GM12892 (cell line): ENCODE results near the gene KRT82.

ENCODE experiments used
- DNase-seq: peaks from one replicate; pipeline ENCODE4 v3.0.0; 2011; ENCODE audit not compliant: insufficient read length
- FAIRE-seq: peaks from 2 replicates; lab custom pipeline; 2011; peaks lifted over from hg19 to GRCh38; lab: Jason Lieb, UNC
- POLR2A ChIP-seq: IDR thresholded peaks from 2 replicates; pipeline ENCODE4 v1.6.1; 2011; ENCODE audit warnings: low read depth, low read length, control low read depth
- POLR2AphosphoS5 ChIP-seq: IDR thresholded peaks from 2 replicates; pipeline ENCODE4 v1.6.1; 2011; ENCODE audit warnings: low read depth, low read length, control low read depth
- TAF1 ChIP-seq: IDR thresholded peaks from 2 replicates; pipeline ENCODE4 v1.6.1; 2011; ENCODE audit warnings: low read depth, mild to moderate bottlenecking, control low read depth, low read length, borderline replicate concordance

The KRT82 gene

DNA sequence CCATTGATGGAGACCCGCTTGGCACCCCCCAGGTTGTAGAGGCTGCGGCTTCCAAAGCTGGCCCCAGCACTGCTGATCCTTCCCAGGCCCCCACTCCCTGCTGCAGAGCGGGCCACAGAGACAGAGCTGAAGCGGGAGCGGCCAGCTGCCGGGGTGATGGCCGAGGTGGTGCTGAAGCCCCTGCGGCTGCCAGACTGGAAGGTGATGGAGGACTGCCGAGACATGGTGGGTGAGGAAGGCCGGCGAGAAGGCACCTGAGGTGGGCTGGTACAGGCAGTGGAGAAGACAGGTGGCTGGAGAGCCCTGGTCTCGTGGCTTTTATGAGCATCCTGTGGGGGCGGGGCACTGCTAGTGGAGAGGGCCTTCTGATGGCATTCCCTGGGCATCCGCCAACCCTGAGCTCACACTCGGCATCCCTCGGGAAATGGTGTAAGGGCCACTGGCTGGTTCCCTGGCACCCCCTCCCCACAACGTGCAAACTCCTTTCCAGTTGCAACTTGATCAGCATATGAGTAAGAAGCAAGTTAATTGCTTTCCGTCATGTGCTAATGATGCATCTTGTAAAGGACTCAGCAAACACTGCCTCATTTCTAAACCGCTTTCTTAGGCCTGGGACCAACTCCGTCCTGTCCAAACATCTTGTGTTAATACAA lies 28.1 kb upstream of the KRT82 start, which contains the start of gene KRT75:
KRT75 (minus strand) TSS at position 291 of the 653 bp plus-strand sequence; CDS start at position 224, 67 bp downstream.
- DNase-seq (no peak), FAIRE-seq (no peak)

DNA sequence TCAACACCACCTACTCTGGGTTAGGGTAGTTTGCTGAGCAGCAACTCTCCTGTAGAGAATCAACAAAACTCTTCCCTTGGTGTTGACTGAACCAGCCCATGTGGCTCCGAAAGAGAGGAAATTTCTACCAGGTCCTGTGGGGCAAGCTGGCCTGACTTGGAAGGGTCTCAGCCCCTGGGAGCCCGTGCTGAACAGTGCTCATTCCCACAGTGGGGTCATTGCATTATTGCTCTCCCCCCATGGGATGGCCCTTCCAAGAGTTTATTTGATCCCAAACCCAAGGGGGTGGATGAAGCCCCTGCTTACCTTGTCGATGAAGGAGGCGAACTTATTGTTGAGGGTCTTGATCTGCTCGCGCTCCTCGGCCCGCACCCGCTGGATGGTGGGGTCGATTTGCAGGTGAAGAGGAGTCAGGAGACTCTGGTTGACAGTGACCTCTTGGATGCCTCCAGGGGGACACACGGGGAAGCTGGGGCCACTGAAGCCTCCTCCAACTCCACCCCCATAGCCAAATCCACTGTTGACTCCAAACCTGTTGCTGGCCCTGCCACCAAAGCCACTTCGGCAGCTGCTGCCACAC lies 27.5 kb upstream of the KRT82 start:
- DNase-seq, result no peak
- no peak for FAIRE-seq
- no peak for TF ChIP-seq POLR2A
- TF ChIP-seq TAF1, result no peak
- no peak for TF ChIP-seq POLR2AphosphoS5

More for the DNA sequence above, 28.1 kb upstream of the KRT82 start, which contains the start of gene KRT75:
- no peak for TF ChIP-seq POLR2AphosphoS5
- no peak for TF ChIP-seq TAF1

DNA sequence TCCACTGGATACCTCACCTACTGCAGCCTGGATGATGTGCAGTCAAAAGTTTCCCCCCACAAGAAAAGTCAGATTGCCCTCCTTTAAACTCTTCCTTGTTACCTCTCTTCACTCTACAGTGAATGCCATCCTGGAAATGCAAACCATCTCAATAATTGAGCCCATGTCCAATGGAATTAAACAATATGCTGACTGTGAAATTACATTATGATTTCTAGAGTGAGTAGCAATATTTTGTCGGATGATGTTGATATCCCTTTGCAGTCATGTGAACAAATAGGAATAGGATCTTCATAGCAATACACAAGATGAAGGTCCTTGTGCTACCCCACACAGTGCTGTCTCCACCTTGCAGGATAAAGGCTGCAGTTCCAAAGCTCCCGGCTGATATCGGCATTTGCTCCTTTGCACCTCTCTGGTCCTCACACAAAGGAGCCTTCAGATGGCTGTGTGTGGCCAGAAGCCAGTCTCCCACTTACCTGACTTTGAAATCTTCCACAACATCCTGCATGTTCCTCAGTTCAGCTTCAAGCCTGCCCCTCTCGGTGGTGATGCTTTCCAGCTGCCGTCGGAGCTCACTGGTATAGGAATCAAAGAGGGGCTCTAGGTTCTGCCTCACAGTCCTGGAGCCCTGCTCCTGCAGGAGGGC lies 26.5 kb upstream of the KRT82 start:
- TF ChIP-seq TAF1, result no peak
- DNase-seq (no peak), FAIRE-seq (no peak)

DNA sequence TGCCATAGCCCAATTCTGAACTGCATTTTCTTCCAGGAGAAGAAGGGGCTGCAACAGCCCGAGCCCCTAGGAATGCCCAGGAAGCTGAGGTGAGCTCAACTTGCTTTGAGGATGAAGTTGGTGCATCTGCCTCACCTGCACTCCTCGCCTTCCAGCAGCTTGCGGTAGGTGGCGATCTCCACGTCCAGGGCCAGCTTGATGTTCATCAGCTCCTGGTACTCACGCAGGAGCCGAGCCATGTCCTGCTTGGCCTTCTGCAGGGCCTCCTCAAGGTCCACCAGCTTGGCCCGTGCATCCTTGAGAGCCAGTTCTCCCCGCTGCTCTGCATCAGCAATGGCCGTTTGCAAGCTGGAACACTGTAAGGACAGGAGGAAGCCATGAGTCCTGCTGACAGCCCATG lies 22.0 kb upstream of the KRT82 start:
- no peak for DNase-seq
- no peak for TF ChIP-seq POLR2AphosphoS5
- no peak for TF ChIP-seq POLR2A
- no peak for TF ChIP-seq TAF1
- FAIRE-seq, result no peak

DNA sequence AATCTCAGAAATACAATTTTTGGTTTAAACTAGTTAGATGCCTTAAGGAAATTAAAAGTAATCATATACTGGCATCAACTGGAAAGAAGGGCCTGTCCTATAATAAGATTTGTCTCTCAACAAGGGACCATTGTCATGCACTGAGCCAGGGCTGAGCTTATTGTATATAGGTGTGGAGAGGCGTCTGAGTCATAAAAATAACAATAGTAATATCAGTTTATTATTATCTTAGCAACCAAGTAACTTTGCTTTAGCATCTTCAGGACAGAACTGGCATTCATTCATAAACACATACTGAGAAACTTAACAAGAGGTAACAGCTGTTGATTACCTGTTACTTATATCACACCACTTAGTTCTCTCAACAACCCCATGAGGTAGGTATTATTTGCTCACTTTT lies 20.9 kb upstream of the KRT82 start:
- no peak for TF ChIP-seq POLR2A
- no peak for TF ChIP-seq POLR2AphosphoS5
- TF ChIP-seq TAF1, result no peak
- DNase-seq, result no peak
- FAIRE-seq, result no peak

DNA sequence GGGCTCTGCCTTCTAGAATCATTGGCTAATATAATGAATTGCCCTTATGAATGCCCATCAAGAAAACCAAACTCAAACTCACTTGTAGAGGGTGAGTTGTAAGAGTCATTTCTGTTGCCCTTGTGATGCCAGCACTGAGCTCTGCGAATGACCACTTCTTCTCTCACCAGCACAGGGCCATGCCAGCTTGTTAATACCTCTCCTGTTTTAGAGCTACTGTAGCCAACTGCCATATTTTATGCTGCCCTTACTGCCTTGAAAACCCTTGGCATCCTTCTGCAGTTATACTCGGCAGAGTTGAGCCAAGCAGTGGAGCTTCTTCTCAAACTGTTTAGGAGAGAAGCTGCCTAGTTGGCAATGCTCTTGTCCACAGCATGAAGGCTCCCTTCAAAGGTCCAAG lies 19.9 kb upstream of the KRT82 start:
- no peak for TF ChIP-seq TAF1
- TF ChIP-seq POLR2AphosphoS5, result no peak
- no peak for TF ChIP-seq POLR2A
- DNase-seq (no peak), FAIRE-seq (no peak)

DNA sequence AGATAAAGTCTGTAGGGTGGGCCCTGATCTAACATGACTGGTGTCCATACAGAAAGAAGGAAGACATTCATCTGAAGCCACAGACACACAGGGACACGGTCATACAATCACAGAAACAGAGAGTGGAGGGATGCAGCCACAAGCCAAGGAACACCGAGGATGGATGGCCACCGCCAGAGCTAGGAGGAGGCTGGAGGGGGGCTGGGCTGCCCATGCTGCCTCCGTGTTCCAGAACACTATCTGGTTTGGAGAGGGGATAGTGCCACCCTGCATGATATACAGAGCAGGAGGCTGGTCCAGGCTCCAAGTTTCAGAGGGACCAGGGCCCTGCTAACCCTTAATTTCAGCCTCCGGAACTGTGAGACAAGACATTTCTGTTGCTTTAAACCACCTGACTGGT lies 19.3 kb upstream of the KRT82 start:
- no peak for TF ChIP-seq POLR2A
- no peak for TF ChIP-seq TAF1
- no peak for TF ChIP-seq POLR2AphosphoS5
- FAIRE-seq (no peak), DNase-seq (no peak)

DNA sequence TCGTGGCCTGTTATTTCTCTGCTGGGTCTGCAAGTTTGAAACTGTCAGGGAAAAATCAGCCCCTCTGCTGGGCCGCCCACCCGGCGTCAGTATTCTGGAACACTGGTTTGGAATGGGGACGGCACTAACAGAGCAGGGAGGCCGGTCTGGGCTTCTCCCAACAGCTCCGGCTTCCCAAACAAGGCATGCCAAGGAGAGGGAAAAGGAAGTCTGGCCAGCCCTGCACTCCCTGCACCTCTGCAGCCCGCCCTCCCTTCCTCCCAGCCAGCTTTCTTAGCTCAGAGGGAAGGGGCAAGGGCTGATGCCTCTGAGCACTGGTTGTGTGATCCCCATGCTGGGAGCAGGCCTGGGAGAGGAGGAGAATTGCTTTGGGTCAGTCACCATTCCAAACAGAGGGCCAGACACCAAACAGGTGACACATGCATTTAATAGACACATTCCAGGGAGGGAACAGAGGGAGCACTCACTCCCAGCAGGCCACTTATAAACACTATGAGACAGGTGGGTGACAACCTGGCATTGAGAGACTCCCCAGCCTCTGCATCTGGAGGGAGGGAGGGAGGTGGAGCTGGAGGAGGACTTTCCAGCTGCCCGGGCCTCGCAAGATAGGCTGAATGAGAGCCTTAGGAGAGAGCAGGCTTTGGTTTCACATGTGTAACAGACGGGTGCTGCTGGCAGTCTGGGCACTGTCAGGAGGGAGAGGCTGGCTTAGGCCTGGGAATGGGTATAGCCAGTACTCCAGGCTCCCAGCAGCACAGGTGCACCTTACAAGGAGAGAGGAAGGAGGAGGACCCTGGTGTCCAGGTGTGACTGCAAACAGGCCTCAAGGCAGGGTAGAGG lies 17.7 kb upstream of the KRT82 start:
- FAIRE-seq, result no peak

DNA sequence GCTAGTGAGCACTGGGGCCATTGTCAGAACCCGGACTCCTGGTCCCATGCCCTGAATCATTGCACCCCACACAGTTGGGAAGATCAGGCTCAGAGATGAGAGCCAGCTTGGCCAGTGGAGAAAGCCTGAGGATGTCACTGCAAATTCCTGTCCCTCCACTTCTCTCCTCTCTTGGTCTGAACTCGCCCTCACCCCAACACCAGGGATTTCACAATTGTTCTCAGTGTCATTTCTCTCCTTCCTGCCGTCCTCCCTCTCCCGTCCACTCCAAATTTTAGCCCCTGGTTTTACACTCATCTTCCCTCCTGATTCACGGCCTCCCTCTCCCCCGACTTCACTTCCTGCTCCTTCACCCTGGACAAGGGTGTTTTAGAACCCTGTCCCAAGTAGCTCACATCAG lies 16.9 kb upstream of the KRT82 start:
- DNase-seq (no peak), FAIRE-seq (no peak)
- TF ChIP-seq POLR2A, result no peak
- no peak for TF ChIP-seq POLR2AphosphoS5
- TF ChIP-seq TAF1, result no peak

More for the DNA sequence above, 17.7 kb upstream of the KRT82 start:
- no peak for DNase-seq
- TF ChIP-seq POLR2AphosphoS5, result no peak
- no peak for TF ChIP-seq POLR2A

DNA sequence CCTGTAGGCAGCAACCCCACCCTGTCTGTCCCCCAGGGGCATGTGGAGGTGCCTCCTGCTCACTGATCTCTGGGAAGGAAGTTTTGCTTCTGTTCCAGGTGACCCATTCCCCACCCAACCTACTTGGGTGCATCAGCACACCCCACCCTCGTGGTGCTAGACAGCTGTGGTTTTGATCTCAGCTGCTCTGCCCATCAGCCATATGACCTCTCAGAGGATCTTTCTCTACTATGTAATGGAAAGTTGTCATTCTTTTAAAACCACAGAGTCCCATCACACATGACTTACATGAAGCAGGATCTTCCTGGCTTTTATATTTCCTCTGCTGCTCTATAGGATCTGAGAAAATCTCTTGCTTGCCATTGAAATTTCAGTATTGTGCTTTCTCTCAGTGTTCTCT lies 13.5 kb upstream of the KRT82 start:
- no peak for DNase-seq
- TF ChIP-seq POLR2AphosphoS5 (no peak), TAF1 (no peak), POLR2A (no peak)
- FAIRE-seq, result no peak

DNA sequence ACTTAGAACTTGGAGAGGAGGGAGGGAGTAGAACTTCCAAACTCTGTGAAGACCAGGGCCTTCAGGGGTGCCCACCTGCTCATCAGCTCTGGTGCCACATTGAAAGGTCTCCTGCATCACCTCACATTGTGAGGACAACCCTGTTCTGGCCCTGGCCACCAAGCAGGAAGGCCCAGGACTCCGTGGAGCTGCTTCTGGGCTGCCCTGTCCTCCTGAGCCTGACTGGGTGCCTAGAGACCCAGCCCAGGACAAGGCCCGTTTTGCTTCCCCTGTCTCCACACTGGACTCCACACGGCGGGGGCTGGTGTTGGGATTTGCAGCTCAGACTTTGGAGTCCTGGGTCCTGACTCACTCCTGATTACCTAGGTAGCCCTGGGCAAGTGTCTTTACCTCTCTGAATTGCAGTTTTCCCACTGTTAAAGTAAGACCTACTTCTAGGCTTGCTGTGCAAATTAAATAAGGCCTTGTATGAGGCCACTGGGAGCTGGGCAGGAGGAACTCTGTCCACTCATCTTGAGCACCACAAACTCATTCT lies 12.5 kb upstream of the KRT82 start:
- TF ChIP-seq POLR2AphosphoS5, result no peak
- TF ChIP-seq TAF1, result no peak
- TF ChIP-seq POLR2A, result no peak
- no peak for FAIRE-seq
- no peak for DNase-seq

DNA sequence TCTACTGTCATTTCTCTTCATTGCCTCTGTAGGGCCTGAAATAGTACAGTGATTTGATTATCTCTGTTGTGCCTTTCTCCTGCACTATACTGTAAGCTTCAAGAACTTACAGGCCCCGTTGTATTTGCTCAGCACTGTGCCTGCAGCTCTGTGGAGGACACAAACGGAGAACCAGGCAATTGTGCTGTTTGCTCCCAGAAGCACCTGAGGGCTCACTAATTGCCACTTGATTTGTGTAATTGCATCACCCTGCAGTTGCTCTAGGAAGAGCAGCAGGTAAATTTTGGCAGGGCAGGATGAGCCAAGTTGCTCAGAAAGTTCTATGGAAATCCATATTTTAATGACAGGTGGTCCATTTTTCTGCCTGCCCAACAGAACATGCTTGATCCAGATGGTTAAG lies 11.6 kb upstream of the KRT82 start:
- FAIRE-seq (no peak), DNase-seq (no peak)
- TF ChIP-seq POLR2A (no peak), POLR2AphosphoS5 (no peak), TAF1 (no peak)
